ENCODE measurements around the gene MTA1.

The MTA1 gene

GRCh38 chr14:105445901-105446845 lies 26.5 kb downstream of the MTA1 start:
- DNase-seq (ENCODE audit: low spot score), result no peak

GRCh38 chr14:105446971-105447370 lies 27.3 kb downstream of the MTA1 start:
- DNase-seq (ENCODE audit: low spot score), result no peak

GRCh38 chr14:105447651-105448640 lies 28.3 kb downstream of the MTA1 start:
- DNase-seq (ENCODE audit: low spot score), result no peak

- peak; percentile 52 for DNase-seq (ENCODE audit: low spot score)
Observed at GRCh38 chr14:105448706-105449111, 29.1 kb downstream of the MTA1 start.

GRCh38 chr14:105449276-105450122 lies 29.9 kb downstream of the MTA1 start:
- no peak for DNase-seq (ENCODE audit: low spot score)

GRCh38 chr14:105450123-105450505 lies 30.5 kb downstream of the MTA1 start:
- no peak for DNase-seq (ENCODE audit: low spot score)

GRCh38 chr14:105450864-105451720 lies 31.5 kb downstream of the MTA1 start:
- DNase-seq (ENCODE audit: low spot score), result no peak

GRCh38 chr14:105452963-105453362 lies 33.3 kb downstream of the MTA1 start:
- no peak for DNase-seq (ENCODE audit: low spot score)

- no peak for DNase-seq (ENCODE audit: low spot score)
Observed at GRCh38 chr14:105453847-105454246, 34.2 kb downstream of the MTA1 start.

GRCh38 chr14:105455086-105455640 lies 35.5 kb downstream of the MTA1 start:
- DNase-seq (ENCODE audit: low spot score), result no peak

GRCh38 chr14:105455766-105456660 lies 36.4 kb downstream of the MTA1 start:
- no peak for DNase-seq (ENCODE audit: low spot score)

- DNase-seq (ENCODE audit: low spot score), result no peak
Observed at GRCh38 chr14:105456736-105457617, 37.4 kb downstream of the MTA1 start.

- no peak for DNase-seq (ENCODE audit: low spot score)
Observed at GRCh38 chr14:105458010-105458409, 38.4 kb downstream of the MTA1 start.

- no peak for DNase-seq (ENCODE audit: low spot score)
Observed at GRCh38 chr14:105458571-105458970, 38.9 kb downstream of the MTA1 start.

GRCh38 chr14:105460116-105460515 lies 40.5 kb downstream of the MTA1 start:
- no peak for DNase-seq (ENCODE audit: low spot score)

GRCh38 chr14:105460616-105461015 lies 41.0 kb downstream of the MTA1 start:
- no peak for DNase-seq (ENCODE audit: low spot score)

- no peak for DNase-seq (ENCODE audit: low spot score)
Observed at GRCh38 chr14:105461903-105462302, 42.3 kb downstream of the MTA1 start.

- no peak for DNase-seq (ENCODE audit: low spot score)
Observed at GRCh38 chr14:105464501-105464900, 44.9 kb downstream of the MTA1 start.
